HG03565 (cell line): ENCODE measurements around the gene HSPB7.
"Not testable (repeated sequence)": the region's sequence is repeated elsewhere in the genome, so short reads cannot be mapped to it uniquely, and the experiment has no call there.

ENCODE experiments used
- ATAC-seq: cut with Tn5 transposase; IDR thresholded peaks from one replicate; pipeline ENCODE4 v1.9.1; 2021; ENCODE audit warnings: mild to moderate bottlenecking, moderate library complexity; ENCODE audit not compliant: unreplicated experiment

Gene HSPB7

GRCh38 chr1:16051039-16051438 is 33.2 kb upstream of the HSPB7 start:
- no peak for ATAC-seq

GRCh38 chr1:16050328-16050727 is 32.5 kb upstream of the HSPB7 start:
- ATAC-seq: no peak

- ATAC-seq: no peak
Observed at GRCh38 chr1:16048573-16049189, 30.8 kb upstream of the HSPB7 start.

GRCh38 chr1:16047791-16048475 is 30.1 kb upstream of the HSPB7 start:
- no peak for ATAC-seq

- ATAC-seq: no peak
Observed at GRCh38 chr1:16046842-16047241, 29.0 kb upstream of the HSPB7 start.

GRCh38 chr1:16043950-16044349 is 26.1 kb upstream of the HSPB7 start:
- no peak for ATAC-seq

GRCh38 chr1:16043521-16043920 is 25.7 kb upstream of the HSPB7 start, which contains the start of gene CLCNKB:
CLCNKB (plus strand) TSS chr1:16043782; CDS start chr1:16044493, 711 bp downstream.
- no peak for ATAC-seq

- ATAC-seq: not testable (repeated sequence)
Observed at GRCh38 chr1:16042654-16043053, 24.8 kb upstream of the HSPB7 start.

GRCh38 chr1:16042096-16042495 is 24.3 kb upstream of the HSPB7 start:
- no peak for ATAC-seq

- no peak for ATAC-seq
Observed at GRCh38 chr1:16041200-16041599, 23.4 kb upstream of the HSPB7 start.

- ATAC-seq: not testable (repeated sequence)
Observed at GRCh38 chr1:16039871-16040270, 22.0 kb upstream of the HSPB7 start.

- no peak for ATAC-seq
Observed at GRCh38 chr1:16038620-16038912, 20.7 kb upstream of the HSPB7 start.

- not testable (repeated sequence) for ATAC-seq
Observed at GRCh38 chr1:16036461-16036860, 18.6 kb upstream of the HSPB7 start.

GRCh38 chr1:16033103-16033632 is 15.3 kb upstream of the HSPB7 start:
- ATAC-seq: not testable (repeated sequence)

GRCh38 chr1:16032388-16033102 is 14.7 kb upstream of the HSPB7 start:
- peak; percentile 43 for ATAC-seq

- ATAC-seq: no peak
Observed at GRCh38 chr1:16031551-16031950, 13.7 kb upstream of the HSPB7 start.

- ATAC-seq: no peak
Observed at GRCh38 chr1:16029288-16029687, 11.4 kb upstream of the HSPB7 start.

GRCh38 chr1:16029003-16029268 is 11.1 kb upstream of the HSPB7 start:
- not testable (repeated sequence) for ATAC-seq

GRCh38 chr1:16028237-16029002 is 10.6 kb upstream of the HSPB7 start:
- no peak for ATAC-seq

- ATAC-seq: no peak
Observed at GRCh38 chr1:16026723-16027484, 9.1 kb upstream of the HSPB7 start.

GRCh38 chr1:16026302-16026701 is 8.5 kb upstream of the HSPB7 start:
- ATAC-seq: not testable (repeated sequence)
